Measurements from ENCODE around the gene CCDC93. TPM values are rescaled to one million over a fixed set of nuclear protein-coding genes. Genes with fewer than 3 reads are reported as not detected.
A peak's percentile ranks its signal among the peaks of the same experiment; 100 is the strongest.

Gene CCDC93
- total RNA-seq, 3 donors from 2014 or later, result 25.6 to 33.1 (median 32.9) TPM

DNA sequence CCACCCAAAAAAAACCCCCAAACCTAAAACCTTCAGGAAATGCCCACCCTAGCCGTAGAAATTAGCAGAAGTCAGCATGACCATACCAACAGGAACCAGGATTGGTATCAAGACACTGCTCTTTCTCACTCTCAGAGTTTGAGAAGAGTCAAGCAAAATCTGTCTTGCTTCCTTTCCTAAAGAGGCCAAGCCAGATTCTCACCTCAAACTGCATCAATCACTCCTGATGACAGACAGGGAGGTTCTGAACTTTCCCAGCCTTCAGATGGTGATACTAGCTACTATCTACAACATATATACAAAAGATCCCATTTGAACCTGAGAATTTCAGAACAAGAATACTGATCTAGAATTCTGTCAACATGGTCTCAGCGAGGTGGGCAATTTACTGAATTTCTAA lies 29.7 kb downstream of the CCDC93 start:
- no peak overlapping the region for H3K27ac ChIP-seq
- TF ChIP-seq POLR2AphosphoS5 (IDR thresholded peaks at IDR 0.05), result no peak
- H3K27me3 ChIP-seq, result no peaks in the 10 kb centered on the region
- H3K4me3 ChIP-seq, result no peak overlapping the region
- H3K9me3 ChIP-seq, result no peaks in the 10 kb centered on the region
- intact Hi-C loops (cut with DNase I; ENCODE audit: low total_unique reads), result no loop called here
- no peaks in the 10 kb centered on the region for H3K36me3 ChIP-seq
- H3K4me1 ChIP-seq, result no peaks in the 10 kb centered on the region
- DNase-seq (ENCODE audit: low spot score in 2 of 2), result no peak

DNA sequence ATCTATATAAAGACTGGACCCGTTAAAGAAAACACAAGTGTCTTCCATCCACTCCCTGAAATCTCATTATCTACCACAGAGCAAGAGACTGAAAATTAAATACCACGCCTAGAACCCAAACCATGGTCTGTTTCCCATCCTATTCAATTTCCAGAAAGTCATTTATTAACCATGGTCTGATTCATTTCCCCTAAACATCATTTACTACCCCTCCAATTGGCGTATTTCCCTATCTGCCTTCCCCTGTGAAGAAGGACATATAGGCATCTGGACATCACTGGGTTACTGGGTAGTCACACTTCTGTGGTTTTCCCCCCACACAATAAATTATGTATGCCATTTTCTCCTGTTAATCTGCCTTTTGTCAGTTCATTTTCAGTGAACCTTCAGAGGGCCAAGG lies 30.8 kb downstream of the CCDC93 start:
- Histone ChIP-seq H3K4me1 (no peaks in the 10 kb centered on the region), H3K27me3 (no peaks in the 10 kb centered on the region), H3K9me3 (no peaks in the 10 kb centered on the region), H3K27ac (no peak overlapping the region), H3K4me3 (no peak overlapping the region), H3K36me3 (no peaks in the 10 kb centered on the region)
- DNase-seq (ENCODE audit: low spot score in 2 of 2), result no peak
- intact Hi-C loops (cut with DNase I; ENCODE audit: low total_unique reads), result no loop called here
- TF ChIP-seq POLR2AphosphoS5 (IDR thresholded peaks at IDR 0.05) (no peak), POLR2A (IDR thresholded peaks at IDR 0.05) (no peak)
- TF ChIP-seq, protein P1, sequence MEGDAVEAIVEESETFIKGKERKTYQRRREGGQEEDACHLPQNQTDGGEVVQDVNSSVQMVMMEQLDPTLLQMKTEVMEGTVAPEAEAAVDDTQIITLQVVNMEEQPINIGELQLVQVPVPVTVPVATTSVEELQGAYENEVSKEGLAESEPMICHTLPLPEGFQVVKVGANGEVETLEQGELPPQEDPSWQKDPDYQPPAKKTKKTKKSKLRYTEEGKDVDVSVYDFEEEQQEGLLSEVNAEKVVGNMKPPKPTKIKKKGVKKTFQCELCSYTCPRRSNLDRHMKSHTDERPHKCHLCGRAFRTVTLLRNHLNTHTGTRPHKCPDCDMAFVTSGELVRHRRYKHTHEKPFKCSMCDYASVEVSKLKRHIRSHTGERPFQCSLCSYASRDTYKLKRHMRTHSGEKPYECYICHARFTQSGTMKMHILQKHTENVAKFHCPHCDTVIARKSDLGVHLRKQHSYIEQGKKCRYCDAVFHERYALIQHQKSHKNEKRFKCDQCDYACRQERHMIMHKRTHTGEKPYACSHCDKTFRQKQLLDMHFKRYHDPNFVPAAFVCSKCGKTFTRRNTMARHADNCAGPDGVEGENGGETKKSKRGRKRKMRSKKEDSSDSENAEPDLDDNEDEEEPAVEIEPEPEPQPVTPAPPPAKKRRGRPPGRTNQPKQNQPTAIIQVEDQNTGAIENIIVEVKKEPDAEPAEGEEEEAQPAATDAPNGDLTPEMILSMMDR (IDR thresholded peaks at IDR 0.05), result no peak

DNA sequence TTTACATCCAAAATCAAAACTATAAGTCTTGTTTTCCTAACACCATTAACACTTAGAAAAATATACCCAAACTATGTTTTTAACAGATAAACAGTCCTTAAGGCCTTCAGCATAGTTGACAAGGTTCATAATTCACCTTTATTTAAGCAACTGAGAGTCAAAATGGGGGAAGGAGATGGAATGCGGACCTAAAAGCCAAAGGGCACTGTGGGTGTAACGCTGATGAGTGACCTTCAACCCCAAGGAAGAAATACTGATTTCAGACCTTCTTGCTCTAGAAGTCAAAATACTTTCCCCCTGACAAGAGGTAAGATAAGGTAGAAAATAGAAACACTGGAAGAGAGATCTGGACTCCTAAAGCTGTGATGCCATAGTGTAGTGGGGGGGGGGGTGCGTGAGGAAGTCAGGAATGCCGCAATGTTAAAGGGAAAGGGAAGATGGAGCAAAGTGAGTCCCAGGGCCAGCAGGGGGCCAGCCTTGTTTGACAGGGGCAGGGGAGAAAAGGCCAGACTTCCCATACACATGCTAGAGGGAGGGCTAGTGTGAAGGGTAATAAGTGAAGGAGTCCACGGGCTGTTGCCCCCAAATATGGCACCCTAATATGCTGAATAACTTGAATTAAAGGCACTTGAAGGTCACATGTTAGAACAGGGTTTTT lies 31.4 kb downstream of the CCDC93 start:
- no peak overlapping the region for H3K4me3 ChIP-seq
- no peaks in the 10 kb centered on the region for H3K27me3 ChIP-seq
- no peaks in the 10 kb centered on the region for H3K4me1 ChIP-seq
- H3K27ac ChIP-seq, result no peak overlapping the region
- no peaks in the 10 kb centered on the region for H3K36me3 ChIP-seq
- intact Hi-C loops (cut with DNase I; ENCODE audit: low total_unique reads), result no loop called here
- TF ChIP-seq POLR2AphosphoS5 (IDR thresholded peaks at IDR 0.05) (no peak), POLR2A (IDR thresholded peaks at IDR 0.05) (no peak)
- TF ChIP-seq, protein P1 (IDR thresholded peaks at IDR 0.05), result no peak
- no peak for DNase-seq (ENCODE audit: low spot score in 2 of 2)
- H3K9me3 ChIP-seq, result no peaks in the 10 kb centered on the region

DNA sequence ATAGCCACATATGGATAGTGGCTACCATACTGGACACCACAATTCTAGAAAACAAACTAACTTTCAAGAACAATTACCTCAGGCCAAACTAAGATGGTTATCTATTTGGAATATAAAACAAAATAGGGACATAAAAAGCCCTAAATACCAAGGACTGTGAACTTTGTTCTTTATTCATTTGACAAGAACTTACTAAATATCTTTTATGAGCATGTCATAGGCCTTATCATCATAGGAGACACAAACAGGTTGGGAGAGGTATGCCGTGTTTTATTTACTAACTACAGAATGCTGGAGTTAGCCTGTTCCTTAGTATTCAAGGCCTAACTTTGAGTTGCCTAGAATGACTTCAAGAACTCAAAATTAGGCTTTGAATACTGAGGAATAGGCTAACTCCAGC lies 32.1 kb downstream of the CCDC93 start:
- Histone ChIP-seq H3K4me1 (no peaks in the 10 kb centered on the region), H3K4me3 (no peak overlapping the region), H3K27me3 (no peaks in the 10 kb centered on the region), H3K36me3 (no peaks in the 10 kb centered on the region), H3K27ac (no peak overlapping the region), H3K9me3 (no peaks in the 10 kb centered on the region)
- DNase-seq (ENCODE audit: low spot score in 2 of 2), result no peak
- TF ChIP-seq POLR2AphosphoS5 (IDR thresholded peaks at IDR 0.05) (no peak), POLR2A (IDR thresholded peaks at IDR 0.05) (no peak)
- TF ChIP-seq, protein P1 (IDR thresholded peaks at IDR 0.05), result no peak
- intact Hi-C loops (cut with DNase I; ENCODE audit: low total_unique reads), result no loop called here

DNA sequence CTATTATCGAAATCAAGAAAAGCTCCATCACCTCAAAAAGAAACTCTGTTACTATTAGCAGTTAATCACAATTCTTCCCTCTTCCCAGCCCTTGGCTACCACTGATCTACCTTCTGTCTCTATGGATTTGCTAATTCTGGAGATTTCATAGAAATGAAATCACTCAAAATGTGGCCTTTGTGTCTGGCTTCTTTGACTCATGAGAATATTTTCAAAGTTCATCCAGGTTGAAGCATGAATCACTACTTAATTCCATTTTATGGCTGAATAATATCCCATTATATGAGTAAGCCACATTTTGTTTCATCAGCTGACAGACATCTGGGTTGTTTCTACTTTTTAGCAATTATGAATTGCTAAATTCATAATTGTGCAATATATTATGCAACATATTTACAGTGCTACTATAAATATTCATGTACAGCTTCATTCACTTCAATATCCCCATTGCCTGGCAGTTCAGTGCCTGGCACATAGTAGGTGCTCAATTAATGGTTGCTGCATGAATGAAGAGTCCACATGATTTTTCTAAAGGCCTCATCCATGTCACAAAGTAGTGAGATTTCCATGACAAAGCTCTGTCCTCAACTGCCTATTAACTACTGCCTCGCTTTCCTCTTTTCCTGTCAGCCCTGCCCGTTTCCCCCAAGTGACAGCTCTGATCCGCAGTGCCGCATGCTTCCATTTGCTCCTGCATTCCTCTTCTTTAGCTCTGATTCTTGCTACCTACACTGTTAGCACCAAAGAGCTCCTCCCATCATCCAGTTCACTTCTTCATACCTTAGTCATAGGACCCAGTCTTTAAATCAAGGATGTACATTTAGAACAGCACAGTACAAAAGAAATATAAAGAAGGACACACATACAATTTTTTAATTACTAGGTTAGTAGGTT lies 32.8 kb downstream of the CCDC93 start:
- Histone ChIP-seq H3K4me3 (no peak overlapping the region), H3K27me3 (no peaks in the 10 kb centered on the region), H3K4me1 (no peaks in the 10 kb centered on the region), H3K9me3 (no peaks in the 10 kb centered on the region), H3K36me3 (no peaks in the 10 kb centered on the region), H3K27ac (peak overlapping the region in 1 of 2 donors; percentile 49)
- intact Hi-C loops (cut with DNase I; ENCODE audit: low total_unique reads), result no loop called here
- no peak for DNase-seq (ENCODE audit: low spot score in 2 of 2)
- TF ChIP-seq POLR2AphosphoS5 (IDR thresholded peaks at IDR 0.05), result peak in 1 of 3 donors; percentile 33
- TF ChIP-seq, protein P1 (IDR thresholded peaks at IDR 0.05), result no peak

Data from breast epithelium (tissue), 4 donors.